GM13977 (cell line): Measurements from ENCODE around the gene UBD.

ENCODE experiments used
- DNase-seq: peaks from one replicate; pipeline ENCODE4 v3.0.0; 2012; ENCODE audit warnings: low spot score
- CTCF ChIP-seq: IDR thresholded peaks from 2 replicates; pipeline ENCODE4 v1.5.1; 2012; ENCODE audit warnings: mild to moderate bottlenecking, control low read depth; ENCODE audit not compliant: insufficient read depth; ENCODE audit errors: extremely low read depth, missing control alignments
- in situ Hi-C: fragments of 300-500 bp; cut with MboI; formaldehyde crosslinking; loops from one replicate; pipeline ENCODE4 v1.12.0; 2022; ENCODE audit warnings: low sequenced_read_pairs, low pct_unique_long_range_greater_than_20kb, mixed read lengths, inconsistent platforms; ENCODE audit not compliant: unreplicated experiment

UBD gene

GRCh38 chr6:29559524-29560287 is at the start of gene UBD:
Gene UBD, minus strand, starts transcription at chr6:29559732. Its CDS starts 31 bp downstream, at chr6:29559701.
- DNase-seq, result no peak
- no peak for TF ChIP-seq CTCF
- in situ Hi-C loops, result no loop called here

GRCh38 chr6:29608131-29608530 is 48.6 kb upstream of the UBD start:
- DNase-seq, result no peak
- in situ Hi-C loops, result no loop called here
- no peak for TF ChIP-seq CTCF

- no peak for DNase-seq
- in situ Hi-C loops, result no loop called here
- TF ChIP-seq CTCF, result no peak
These were observed 44.4 kb upstream of the UBD start for GRCh38 chr6:29603930-29604329.

- in situ Hi-C loops, result no loop called here
- TF ChIP-seq CTCF, result no peak
- no peak for DNase-seq
These were observed 43.9 kb upstream of the UBD start for GRCh38 chr6:29603456-29603855.

- DNase-seq, result no peak
- TF ChIP-seq CTCF, result peak; percentile 19
- in situ Hi-C loops, result no loop called here
These were observed 43.2 kb upstream of the UBD start for GRCh38 chr6:29602564-29603361.

GRCh38 chr6:29598172-29598747 is 38.7 kb upstream of the UBD start:
- no peak for TF ChIP-seq CTCF
- in situ Hi-C loops, result loop anchor here (25.0 kb wide), 1 partner anchor 911 kb away; no protein-coding TSS in a partner anchor
- no peak for DNase-seq
